Measurements from ENCODE around the gene EHMT2. TPM values are rescaled to one million over a fixed set of nuclear protein-coding genes. Genes with fewer than 3 reads are reported as not detected.
"Not testable (repeated sequence)": the region's sequence is repeated elsewhere in the genome, so short reads cannot be mapped to it uniquely, and the experiment has no call there.

Gene EHMT2
- total and polyA plus RNA-seq, 2 of the 8 experiments (the other 6 are each of a cell fraction or from before 2014, with no cell fraction given), result 125 to 177 TPM

- H3K4ac ChIP-seq (replicated peaks; ENCODE audit: insufficient read length, low read depth, low read length); H3K79me1 ChIP-seq (ENCODE audit: low read depth, low read length); H3K27me3 ChIP-seq (replicated peaks in 1 of 4; ENCODE audit: control insufficient read depth in 3 of 4, extremely low read depth in 1 of 4, insufficient read depth in 3 of 4, low read length in 3 of 4); H3K9me3 ChIP-seq (ENCODE audit: insufficient read depth in 2 of 2, low read depth in 1 of 2, low read length in 1 of 2); H3K23ac ChIP-seq (ENCODE audit: insufficient read length); H2BK20ac ChIP-seq (ENCODE audit: low read length); H3K9ac ChIP-seq (replicated peaks in 1 of 4; ENCODE audit: extremely low read depth in 1 of 4, low read depth in 3 of 4, low read length in 3 of 4); H2BK12ac ChIP-seq (ENCODE audit: low read depth, low read length); DNase-seq (ENCODE audit: low read depth in 1 of 2, low spot score in 2 of 2); H2AFZ ChIP-seq (ENCODE audit: low read length); H2BK5ac ChIP-seq (ENCODE audit: low read depth, low read length); FAIRE-seq; H3K56ac ChIP-seq (replicated peaks; ENCODE audit: insufficient read length, low read depth, low read length); H4K8ac ChIP-seq (ENCODE audit: extremely low read depth, insufficient read depth, low read length); H4K91ac ChIP-seq (replicated peaks; ENCODE audit: insufficient read length, low read length); H2AK5ac ChIP-seq (ENCODE audit: low read depth, low read length); H3K4me1 ChIP-seq (replicated peaks in 1 of 4; ENCODE audit: control insufficient read depth in 3 of 4, insufficient read depth in 4 of 4, low read length in 3 of 4); H3K14ac ChIP-seq (ENCODE audit: insufficient read length); H2BK120ac ChIP-seq (replicated peaks; ENCODE audit: low read depth, low read length); H2BK15ac ChIP-seq (ENCODE audit: low read length); H3K18ac ChIP-seq (ENCODE audit: extremely low read depth, low read length); H4K5ac ChIP-seq (ENCODE audit: insufficient read length, low read depth, low read length): not testable (repeated sequence)
- WGBS, 2 experiments (ENCODE audit: extremely low coverage in 1 of 2, insufficient coverage in 1 of 2, insufficient read length in 1 of 2, insufficient replicate concordance in 2 of 2, low coverage in 1 of 2, low lambda C conversion rate in 2 of 2, missing lambda C conversion rate in 1 of 2), result 88% methylated on average over 9 of the region's 9 CpGs; no CpG with 5 or more reads in 1 of the 2 experiments
- Histone ChIP-seq H3K79me2 (ENCODE audit: control insufficient read depth in 1 of 2, insufficient read depth in 2 of 2, low read length in 2 of 2) (peaks cover 17 to 37% of the 10 kb centered on the region in 2 experiments), H3K4me3 (ENCODE audit: extremely low read depth in 1 of 4, insufficient read depth in 2 of 4, low read depth in 3 of 4, low read length in 4 of 4) (peak overlapping the region; percentile 19 to 99 (median 84); a peak in 5 of 8 replicates), H3K23me2 (ENCODE audit: low read depth, low read length) (peaks cover 15% of the 10 kb centered on the region), H3K27ac (ENCODE audit: low read depth, low read length) (0 out of 2 replicates have a peak overlapping the region, but pooled peaks have one; percentile 8), H4K20me1 (replicated peaks in 1 of 2; ENCODE audit: control insufficient read depth in 1 of 2, insufficient read depth in 2 of 2, low read length in 2 of 2) (peaks cover 18 to 23% of the 10 kb centered on the region in 2 experiments), H3K4me2 (ENCODE audit: insufficient read depth in 1 of 2, low read depth in 2 of 2, low read length in 2 of 2) (peak overlapping the region; percentile 84 to 99), H3K36me3 (ENCODE audit: control insufficient read depth in 2 of 4, insufficient read depth in 4 of 4, low read length in 3 of 4) (peaks cover 34 to 71% (median 48%) of the 10 kb centered on the region in 4 experiments)
- peak in 1 of 2 experiments; percentile 18; a peak in 1 of 3 replicates for TF ChIP-seq POLR2A (IDR thresholded peaks at IDR 0.05; ENCODE audit: control extremely low read depth in 1 of 2, low read depth in 2 of 2, low read length in 2 of 2)
- ChIA-PET CTCF (ENCODE audit: partially characterized antibody) (interaction anchor here (0.6 to 4.5 kb wide), 10 partner anchors 11 to 127 kb away, joined by 3 to 15 read pairs (median 5); partner anchors contain the start of gene HSPA1B), POLR2A (ENCODE audit: partially characterized antibody) (interaction anchor here (1.0 to 11.4 kb wide), 25 partner anchors 8 to 264 kb away, joined by 3 to 189 read pairs (median 5); partner anchors contain the start of genes HSPA1A, HSPA1B, HSPA1L and LSM2)
Observed at GRCh38 chr6:31838114-31838553, 59.4 kb downstream of the EHMT2 start.

Data from H1 (cell line).